Measurements from ENCODE around the gene SCN9A.
"Not testable (repeated sequence)": the region's sequence is repeated elsewhere in the genome, so short reads cannot be mapped to it uniquely, and the experiment has no call there.

SCN9A gene

GRCh38 chr2:166333801-166334200, 41.9 kb downstream of the SCN9A start:
- no peak for DNase-seq (ENCODE audit: low read depth)

DNA sequence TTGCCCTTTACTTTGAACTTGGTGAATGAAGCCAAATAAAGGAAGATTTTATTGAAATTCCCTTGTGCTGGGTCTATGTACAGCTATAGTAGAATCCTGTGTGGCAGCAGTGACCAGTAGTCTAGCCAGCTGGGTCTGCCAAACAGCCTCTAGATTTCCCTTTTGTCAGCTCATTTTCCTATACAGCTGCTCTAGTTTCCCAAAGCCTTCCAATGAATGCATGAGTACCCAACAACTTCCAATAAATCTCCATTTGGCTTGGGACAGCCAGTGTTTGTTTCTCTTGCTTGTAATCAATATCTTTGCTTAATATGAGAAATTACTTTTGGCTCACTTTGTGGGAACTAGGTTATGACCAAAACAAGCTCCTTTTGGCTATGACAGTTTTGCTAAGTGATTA, 43.6 kb downstream of the SCN9A start:
- no peak for DNase-seq (ENCODE audit: low read depth)

GRCh38 chr2:166331468-166331867, 44.3 kb downstream of the SCN9A start:
- DNase-seq (ENCODE audit: low read depth), result no peak

DNA sequence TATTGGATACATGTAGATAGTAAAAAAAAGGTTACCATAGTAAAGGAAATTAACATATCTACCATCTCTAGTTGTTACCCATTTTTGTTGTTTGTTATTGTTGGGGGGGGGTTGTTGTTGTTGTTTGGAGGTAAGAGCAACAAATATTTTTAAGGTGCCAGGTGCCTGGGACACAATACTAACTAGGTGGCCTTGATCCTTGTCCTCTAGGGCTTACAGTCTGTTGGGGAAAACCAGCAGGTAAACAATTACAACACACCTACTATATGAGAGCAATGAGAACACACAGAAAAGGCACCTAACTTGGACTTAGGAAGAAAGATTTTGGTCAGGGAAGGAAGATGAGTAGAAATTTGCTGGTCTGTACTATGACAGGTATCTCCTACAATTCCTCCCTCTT, 46.3 kb downstream of the SCN9A start:
- no peak for DNase-seq (ENCODE audit: low read depth)

DNA sequence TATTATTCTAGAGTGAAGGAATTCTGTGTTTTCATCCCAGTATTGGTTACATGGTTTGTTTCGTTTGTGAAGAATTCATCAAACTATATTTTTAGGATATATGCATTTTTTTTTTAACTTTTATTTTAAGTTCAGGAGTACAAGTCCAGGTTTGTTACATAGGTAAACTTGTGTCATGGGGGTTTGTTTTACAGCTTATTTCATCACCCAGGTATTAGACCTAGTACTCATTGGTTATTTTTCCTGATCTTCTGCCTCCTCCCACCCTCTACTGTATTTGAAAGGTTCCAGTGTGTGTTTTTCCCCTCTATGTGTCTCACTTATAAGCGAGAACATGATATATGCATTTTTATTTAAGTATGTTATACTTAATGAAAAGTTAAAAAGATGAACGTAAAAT, 47.6 kb downstream of the SCN9A start:
- no peak for DNase-seq (ENCODE audit: low read depth)

DNA sequence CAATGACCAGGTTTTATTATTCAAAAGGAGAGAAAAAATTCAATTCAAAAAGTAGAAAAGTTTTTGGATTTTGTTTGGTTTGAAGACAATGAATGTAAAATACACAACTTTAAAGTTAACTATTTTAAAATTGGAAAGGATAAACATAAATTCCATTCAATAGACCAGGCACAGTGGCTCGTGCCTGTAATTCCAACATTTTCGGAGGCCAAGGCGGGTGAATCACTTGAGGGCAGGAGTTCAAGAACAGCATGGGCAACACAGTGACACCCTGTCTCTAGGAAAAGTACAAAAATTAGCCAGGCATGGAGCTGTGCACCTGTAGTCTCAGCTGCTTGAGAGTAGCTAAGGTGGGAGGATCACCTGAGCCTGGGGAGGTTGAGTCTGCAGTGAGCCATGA, 54.7 kb downstream of the SCN9A start:
- no peak for DNase-seq (ENCODE audit: low read depth)

GRCh38 chr2:166314022-166314759, 61.6 kb downstream of the SCN9A start:
- DNase-seq (ENCODE audit: low read depth), result no peak

GRCh38 chr2:166312863-166313262, 62.9 kb downstream of the SCN9A start:
- DNase-seq (ENCODE audit: low read depth), result not testable (repeated sequence)

- no peak for DNase-seq (ENCODE audit: low read depth)
Observed at GRCh38 chr2:166307326-166307725, 68.4 kb downstream of the SCN9A start.

- DNase-seq (ENCODE audit: low read depth), result no peak
Observed at GRCh38 chr2:166304656-166305055, 71.1 kb downstream of the SCN9A start.

DNA sequence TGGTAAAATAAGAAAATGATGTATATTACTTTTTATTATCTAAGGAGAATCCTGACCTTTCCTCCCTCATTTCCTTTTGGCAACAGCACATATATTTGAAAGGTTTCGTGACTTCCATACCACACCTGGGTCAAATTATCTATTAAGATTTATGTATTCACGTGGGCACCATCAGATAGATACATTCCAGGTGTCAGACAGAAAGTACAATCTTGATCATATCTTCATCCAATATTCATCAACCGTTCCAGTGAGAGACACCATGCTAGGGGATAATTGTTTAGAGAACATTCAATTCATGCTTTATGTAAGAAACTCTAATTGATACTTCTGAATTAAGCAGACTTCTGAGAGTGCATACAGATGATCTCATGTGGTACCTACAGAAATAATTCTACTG, 73.7 kb downstream of the SCN9A start:
- DNase-seq (ENCODE audit: low read depth), result no peak

DNA sequence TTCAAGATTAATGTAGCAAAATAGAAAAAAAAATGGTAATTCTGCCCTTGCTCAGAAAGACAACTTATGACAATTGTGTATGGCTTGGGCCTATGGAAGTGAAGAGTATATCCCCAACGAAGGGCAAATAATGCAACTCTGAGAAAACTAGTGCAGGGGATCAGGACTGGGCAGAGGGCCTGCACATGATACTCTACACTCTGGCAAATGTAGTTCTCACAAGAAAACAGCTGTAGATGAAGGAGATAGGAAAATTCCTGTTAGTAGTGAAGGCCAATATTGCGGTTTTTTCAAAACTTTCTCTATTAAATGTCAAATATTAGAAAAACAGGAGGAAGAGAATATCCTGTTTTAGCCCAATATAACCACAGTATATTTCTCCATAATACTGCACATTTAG, 77.8 kb downstream of the SCN9A start:
- no peak for DNase-seq (ENCODE audit: low read depth)

GRCh38 chr2:166293984-166294383, 81.8 kb downstream of the SCN9A start:
- DNase-seq (ENCODE audit: low read depth), result no peak

GRCh38 chr2:166285215-166285614, 90.5 kb downstream of the SCN9A start:
- no peak for DNase-seq (ENCODE audit: low read depth)

GRCh38 chr2:166284359-166284758, 91.4 kb downstream of the SCN9A start:
- no peak for DNase-seq (ENCODE audit: low read depth)

GRCh38 chr2:166282154-166282553, 93.6 kb downstream of the SCN9A start:
- no peak for DNase-seq (ENCODE audit: low read depth)

DNA sequence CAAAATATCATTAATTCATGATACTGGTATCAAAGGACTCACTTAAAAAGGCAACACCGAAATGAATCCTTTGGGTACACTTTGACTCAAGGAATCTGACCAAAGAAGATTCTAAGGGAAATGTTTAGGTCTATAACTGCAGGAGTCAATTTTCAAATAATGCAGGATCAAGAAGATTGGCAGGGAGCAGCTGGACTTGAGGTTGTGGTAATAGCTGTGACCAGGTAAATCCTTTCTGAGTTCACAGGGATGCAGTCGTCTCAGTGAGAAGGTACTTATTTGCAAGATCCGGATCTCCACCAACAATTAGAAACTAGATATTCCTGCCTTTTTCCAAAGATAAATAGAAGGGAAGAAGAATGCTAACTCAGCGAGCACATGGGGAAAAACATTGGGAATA, 96.9 kb downstream of the SCN9A start:
- DNase-seq (ENCODE audit: low read depth), result no peak

GRCh38 chr2:166270376-166270775, 105.4 kb downstream of the SCN9A start:
- no peak for DNase-seq (ENCODE audit: low read depth)

DNA sequence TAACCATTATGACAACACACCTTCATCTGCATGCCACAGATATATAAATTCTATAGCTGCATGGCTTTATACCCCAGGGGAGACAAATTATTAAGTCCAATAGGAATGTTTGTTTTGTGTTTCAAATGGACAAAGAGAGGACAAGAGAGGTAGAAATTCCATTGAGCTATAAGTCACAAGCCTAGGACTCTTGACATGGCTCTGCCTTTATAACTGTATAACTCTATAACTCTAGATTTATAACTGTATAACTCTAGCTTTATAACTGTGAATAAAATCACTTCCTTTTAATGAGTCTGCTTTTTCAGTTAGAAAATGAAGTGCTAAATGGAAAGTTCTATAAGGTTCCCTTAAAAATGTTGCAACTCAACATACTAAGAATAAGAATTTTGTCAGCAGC, 106.4 kb downstream of the SCN9A start:
- DNase-seq (ENCODE audit: low read depth), result no peak

- DNase-seq (ENCODE audit: low read depth), result no peak
Observed at GRCh38 chr2:166257859-166258258, 117.9 kb downstream of the SCN9A start.

DNA sequence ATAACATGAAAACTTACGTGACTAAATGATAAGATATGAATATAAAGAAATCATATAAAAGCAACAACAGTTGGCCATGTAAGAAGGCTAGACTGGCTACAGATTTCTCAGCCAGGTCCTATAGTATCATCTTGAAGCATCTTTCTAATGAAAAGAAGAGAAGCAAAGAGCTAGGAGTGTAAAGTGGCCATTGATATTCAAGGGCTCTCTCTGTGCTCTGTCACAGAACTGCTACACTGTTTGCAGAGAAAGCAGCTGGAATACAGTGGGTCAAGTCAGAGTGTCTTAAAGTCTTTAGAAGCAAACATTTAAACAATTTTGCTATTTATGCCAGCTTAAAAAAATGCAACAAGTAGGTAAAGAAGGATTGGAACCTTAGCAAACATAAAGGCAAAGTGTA, 118.8 kb downstream of the SCN9A start:
- no peak for DNase-seq (ENCODE audit: low read depth)

DNA sequence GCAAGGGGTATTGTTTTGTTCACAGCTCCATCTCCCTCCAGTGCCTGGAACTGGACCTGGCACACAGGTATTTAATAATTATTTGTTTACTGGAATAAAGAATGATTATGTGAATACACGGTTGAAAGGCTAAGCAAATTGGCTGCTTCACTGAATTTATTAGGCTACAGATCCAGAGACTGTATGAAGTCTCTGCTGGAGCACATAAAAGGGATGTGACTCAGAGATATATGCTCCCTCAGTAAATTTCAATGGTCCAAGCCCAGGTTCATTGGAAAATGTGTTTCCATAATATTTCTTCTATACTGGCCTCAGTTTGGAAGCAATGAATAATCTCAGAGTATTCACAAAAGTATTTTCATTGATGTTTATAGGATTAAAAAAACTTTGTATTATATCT, 126.4 kb downstream of the SCN9A start:
- no peak for DNase-seq (ENCODE audit: low read depth)

DNA sequence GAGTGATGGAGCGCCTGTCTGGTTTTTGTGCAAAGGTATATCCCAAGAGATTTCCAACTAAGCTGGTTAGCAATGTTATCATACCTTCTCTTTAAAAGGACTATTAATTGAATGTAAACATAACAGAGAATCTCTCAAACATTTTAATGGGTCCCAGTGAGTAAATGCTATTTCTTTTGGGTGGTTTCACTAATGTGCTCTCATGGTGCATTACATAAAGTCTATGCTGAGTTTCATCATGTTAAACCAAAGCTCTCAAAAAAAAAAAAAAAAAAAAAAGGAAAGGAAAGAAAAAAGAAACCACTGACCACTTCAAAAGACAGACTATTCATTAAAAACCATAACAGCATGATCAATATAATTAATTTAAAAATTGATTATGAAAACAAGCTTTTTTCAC, 128.8 kb downstream of the SCN9A start:
- DNase-seq (ENCODE audit: low read depth), result no peak

DNA sequence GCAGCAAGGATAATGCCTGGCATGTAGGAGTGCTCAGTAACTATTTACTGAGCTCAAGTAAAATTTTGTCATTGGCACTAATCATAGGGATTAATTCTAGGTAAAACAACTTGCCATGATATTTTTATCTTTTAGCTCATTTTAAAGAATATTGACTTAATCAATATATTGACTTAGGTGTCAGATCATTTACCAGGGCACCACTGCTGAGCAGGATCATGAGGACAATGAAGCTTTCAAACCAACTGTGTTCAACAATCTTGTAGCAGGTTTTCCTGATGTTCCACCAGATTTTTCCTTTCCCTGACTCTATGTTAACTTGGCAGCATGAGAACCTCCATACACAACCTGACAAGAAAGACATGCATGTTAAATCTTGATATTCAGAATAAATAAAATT, 133.4 kb downstream of the SCN9A start:
- no peak for DNase-seq (ENCODE audit: low read depth)
